GM19467 (cell line): Measurements from ENCODE around the gene KLC1.

Source experiments
- ATAC-seq: cut with Tn5 transposase; IDR thresholded peaks from one replicate; pipeline ENCODE4 v1.9.1; 2021; ENCODE audit warnings: mild to moderate bottlenecking, moderate library complexity; ENCODE audit not compliant: unreplicated experiment

KLC1 gene

GRCh38 chr14:103688906-103689902 lies 60.2 kb downstream of the KLC1 start:
- ATAC-seq, result no peak

- ATAC-seq, result no peak
These were observed 61.3 kb downstream of the KLC1 start for GRCh38 chr14:103690332-103690731.

GRCh38 chr14:103691655-103692054 lies 62.6 kb downstream of the KLC1 start:
- ATAC-seq, result peak; percentile 54

GRCh38 chr14:103692159-103692558 lies 63.1 kb downstream of the KLC1 start:
- peak; percentile 36 for ATAC-seq

- ATAC-seq, result no peak
These were observed 63.9 kb downstream of the KLC1 start for GRCh38 chr14:103692871-103693270.

- ATAC-seq, result no peak
These were observed 64.5 kb downstream of the KLC1 start for GRCh38 chr14:103693515-103693914.

- no peak for ATAC-seq
These were observed 65.6 kb downstream of the KLC1 start for GRCh38 chr14:103694572-103695026.

GRCh38 chr14:103695296-103696069 lies 66.5 kb downstream of the KLC1 start:
- no peak for ATAC-seq

GRCh38 chr14:103696070-103696402 lies 67.0 kb downstream of the KLC1 start:
- ATAC-seq, result no peak

- no peak for ATAC-seq
These were observed 67.6 kb downstream of the KLC1 start for GRCh38 chr14:103696466-103697071.

- no peak for ATAC-seq
These were observed 68.2 kb downstream of the KLC1 start for GRCh38 chr14:103697206-103697602.

GRCh38 chr14:103697603-103698379 lies 68.8 kb downstream of the KLC1 start:
- ATAC-seq, result no peak

- ATAC-seq, result no peak
These were observed 69.6 kb downstream of the KLC1 start for GRCh38 chr14:103698380-103699260.

- ATAC-seq, result no peak
These were observed 70.2 kb downstream of the KLC1 start for GRCh38 chr14:103699261-103699661.

GRCh38 chr14:103699901-103700752 lies 71.1 kb downstream of the KLC1 start:
- ATAC-seq, result no peak

GRCh38 chr14:103700753-103701490 lies 71.9 kb downstream of the KLC1 start:
- ATAC-seq, result no peak

- no peak for ATAC-seq
These were observed 73.1 kb downstream of the KLC1 start for GRCh38 chr14:103702095-103702494.
